Suprapubic skin (tissue), 4 donors: ENCODE measurements around the gene CC2D1A.

Source experiments
- EP300 ChIP-seq: sonication (generic); formaldehyde crosslinking; IDR thresholded peaks from one replicate; pipeline ENCODE4 v1.6.1; 2017; ENCODE audit warnings: antibody characterized with exemption
- POLR2AphosphoS5 ChIP-seq, 3 donors: sonication (generic); formaldehyde crosslinking; IDR thresholded peaks; one replicate each; pipeline ENCODE4 v1.6.1; 2017; ENCODE audit warnings: antibody characterized with exemption in 3 of 3
- TF ChIP-seq, protein P1 (sequence below), 2 donors: fragments of 200-600 bp in 1 of 2; fragments of 450-650 bp in 1 of 2; sonication (generic) in 1 of 2; IDR thresholded peaks; one replicate each; pipeline ENCODE4 v1.5.1; 2016 to 2019; ENCODE audit warnings: antibody characterized with exemption in 2 of 2, mild to moderate bottlenecking in 1 of 2, moderate library complexity in 1 of 2

GRCh38 chr19:13864667-13865570 is 41.1 kb upstream of the CC2D1A start:
- TF ChIP-seq, protein P1, sequence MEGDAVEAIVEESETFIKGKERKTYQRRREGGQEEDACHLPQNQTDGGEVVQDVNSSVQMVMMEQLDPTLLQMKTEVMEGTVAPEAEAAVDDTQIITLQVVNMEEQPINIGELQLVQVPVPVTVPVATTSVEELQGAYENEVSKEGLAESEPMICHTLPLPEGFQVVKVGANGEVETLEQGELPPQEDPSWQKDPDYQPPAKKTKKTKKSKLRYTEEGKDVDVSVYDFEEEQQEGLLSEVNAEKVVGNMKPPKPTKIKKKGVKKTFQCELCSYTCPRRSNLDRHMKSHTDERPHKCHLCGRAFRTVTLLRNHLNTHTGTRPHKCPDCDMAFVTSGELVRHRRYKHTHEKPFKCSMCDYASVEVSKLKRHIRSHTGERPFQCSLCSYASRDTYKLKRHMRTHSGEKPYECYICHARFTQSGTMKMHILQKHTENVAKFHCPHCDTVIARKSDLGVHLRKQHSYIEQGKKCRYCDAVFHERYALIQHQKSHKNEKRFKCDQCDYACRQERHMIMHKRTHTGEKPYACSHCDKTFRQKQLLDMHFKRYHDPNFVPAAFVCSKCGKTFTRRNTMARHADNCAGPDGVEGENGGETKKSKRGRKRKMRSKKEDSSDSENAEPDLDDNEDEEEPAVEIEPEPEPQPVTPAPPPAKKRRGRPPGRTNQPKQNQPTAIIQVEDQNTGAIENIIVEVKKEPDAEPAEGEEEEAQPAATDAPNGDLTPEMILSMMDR (IDR thresholded peaks at IDR 0.05): no peak
- TF ChIP-seq EP300: no peak
- TF ChIP-seq POLR2AphosphoS5 (IDR thresholded peaks at IDR 0.05): no peak
